ENCODE measurements around the gene LYST. TPM values are rescaled to one million over a fixed set of nuclear protein-coding genes. Genes with fewer than 3 reads are reported as not detected.

Gene LYST
- polyA plus RNA-seq, 1 donor from 2014 or later, result 23.4 TPM

- H3K4me3 ChIP-seq (ENCODE audit: low read length), result no peak overlapping the region
- H3K4me2 ChIP-seq (ENCODE audit: low read length), result no peak overlapping the region
- H3K79me2 ChIP-seq (replicated peaks; ENCODE audit: insufficient read depth, low read length), result no peaks in the 10 kb centered on the region
- H3K9me3 ChIP-seq (ENCODE audit: low read length), result no peaks in the 10 kb centered on the region
- no peaks in the 10 kb centered on the region for H4K20me1 ChIP-seq (ENCODE audit: insufficient read depth)
- H3K27me3 ChIP-seq (ENCODE audit: insufficient read depth, low read depth, low read length), result no peaks in the 10 kb centered on the region
- no peaks in the 10 kb centered on the region for H3K9me2 ChIP-seq (ENCODE audit: insufficient read depth, low read length)
- H3K9ac ChIP-seq (ENCODE audit: low read length), result no peak overlapping the region
- H3K27ac ChIP-seq (ENCODE audit: low read length), result no peak overlapping the region
- H2AFZ ChIP-seq (ENCODE audit: low read depth, low read length), result no peak overlapping the region
- H3F3A ChIP-seq (ENCODE audit: insufficient read depth, low read length, poor library complexity, severe bottlenecking), result no peaks in the 10 kb centered on the region
- no peaks in the 10 kb centered on the region for H3K36me3 ChIP-seq (ENCODE audit: insufficient read depth, low read length)
- TF ChIP-seq EP300 (conservative IDR thresholded peaks at IDR 0.05; ENCODE audit: poor library complexity, severe bottlenecking) (no peak), SMC3 (conservative IDR thresholded peaks at IDR 0.05; ENCODE audit: poor library complexity) (no peak), MXI1 (conservative IDR thresholded peaks at IDR 0.05; ENCODE audit: poor library complexity, severe bottlenecking) (no peak), RAD21 (conservative IDR thresholded peaks at IDR 0.05) (no peak), EZH2 (IDR thresholded peaks at IDR 0.05; ENCODE audit: borderline replicate concordance, insufficient read depth, low read length, poor library complexity, severe bottlenecking) (no peak)
Measured at GRCh38 chr1:235885655-235886262, 19.1 kb upstream of the LYST start.

GRCh38 chr1:235883261-235883927, 16.7 kb upstream of the LYST start:
- Histone ChIP-seq H4K20me1 (ENCODE audit: insufficient read depth) (no peaks in the 10 kb centered on the region), H3K27ac (ENCODE audit: low read length) (no peak overlapping the region), H3K4me3 (ENCODE audit: low read length) (no peak overlapping the region), H3K9ac (ENCODE audit: low read length) (no peak overlapping the region), H2AFZ (ENCODE audit: low read depth, low read length) (no peak overlapping the region), H3K4me2 (ENCODE audit: low read length) (no peak overlapping the region), H3K79me2 (replicated peaks; ENCODE audit: insufficient read depth, low read length) (no peaks in the 10 kb centered on the region), H3K27me3 (ENCODE audit: insufficient read depth, low read depth, low read length) (no peaks in the 10 kb centered on the region), H3F3A (ENCODE audit: insufficient read depth, low read length, poor library complexity, severe bottlenecking) (no peaks in the 10 kb centered on the region), H3K9me3 (ENCODE audit: low read length) (no peaks in the 10 kb centered on the region), H3K9me2 (ENCODE audit: insufficient read depth, low read length) (no peaks in the 10 kb centered on the region), H3K36me3 (ENCODE audit: insufficient read depth, low read length) (no peaks in the 10 kb centered on the region)
- TF ChIP-seq MXI1 (conservative IDR thresholded peaks at IDR 0.05; ENCODE audit: poor library complexity, severe bottlenecking) (no peak), EP300 (conservative IDR thresholded peaks at IDR 0.05; ENCODE audit: poor library complexity, severe bottlenecking) (no peak), CTCF (IDR thresholded peaks at IDR 0.05; ENCODE audit: poor library complexity, severe bottlenecking) (no peak), RAD21 (conservative IDR thresholded peaks at IDR 0.05) (no peak), POLR2AphosphoS5 (IDR thresholded peaks at IDR 0.05) (no peak), EZH2 (IDR thresholded peaks at IDR 0.05; ENCODE audit: borderline replicate concordance, insufficient read depth, low read length, poor library complexity, severe bottlenecking) (no peak), SMC3 (conservative IDR thresholded peaks at IDR 0.05; ENCODE audit: poor library complexity) (no peak), TAF1 (IDR thresholded peaks at IDR 0.05; ENCODE audit: low read depth) (no peak)

- Histone ChIP-seq H4K20me1 (ENCODE audit: insufficient read depth) (no peaks in the 10 kb centered on the region), H3K9me2 (ENCODE audit: insufficient read depth, low read length) (no peaks in the 10 kb centered on the region), H3K27me3 (ENCODE audit: insufficient read depth, low read depth, low read length) (no peaks in the 10 kb centered on the region), H3K9ac (ENCODE audit: low read length) (no peak overlapping the region), H3K9me3 (ENCODE audit: low read length) (no peaks in the 10 kb centered on the region), H3K4me2 (ENCODE audit: low read length) (no peak overlapping the region), H3K79me2 (replicated peaks; ENCODE audit: insufficient read depth, low read length) (no peaks in the 10 kb centered on the region), H3K27ac (ENCODE audit: low read length) (no peak overlapping the region), H3K36me3 (ENCODE audit: insufficient read depth, low read length) (no peaks in the 10 kb centered on the region), H3F3A (ENCODE audit: insufficient read depth, low read length, poor library complexity, severe bottlenecking) (no peaks in the 10 kb centered on the region), H3K4me3 (ENCODE audit: low read length) (no peak overlapping the region), H2AFZ (ENCODE audit: low read depth, low read length) (no peak overlapping the region)
- TF ChIP-seq EZH2 (IDR thresholded peaks at IDR 0.05; ENCODE audit: borderline replicate concordance, insufficient read depth, low read length, poor library complexity, severe bottlenecking) (no peak), TAF1 (IDR thresholded peaks at IDR 0.05; ENCODE audit: low read depth) (no peak), POLR2AphosphoS5 (IDR thresholded peaks at IDR 0.05) (no peak), MXI1 (conservative IDR thresholded peaks at IDR 0.05; ENCODE audit: poor library complexity, severe bottlenecking) (no peak), SMC3 (conservative IDR thresholded peaks at IDR 0.05; ENCODE audit: poor library complexity) (no peak), CTCF (IDR thresholded peaks at IDR 0.05; ENCODE audit: poor library complexity, severe bottlenecking) (no peak), EP300 (conservative IDR thresholded peaks at IDR 0.05; ENCODE audit: poor library complexity, severe bottlenecking) (no peak), RAD21 (conservative IDR thresholded peaks at IDR 0.05) (no peak), REST (IDR thresholded peaks at IDR 0.05; ENCODE audit: borderline replicate concordance) (no peak)
Measured at GRCh38 chr1:235882816-235883215, 16.1 kb upstream of the LYST start.

All from neural cell (in vitro differentiated cells).